K562 (cell line): ENCODE measurements around the gene CTSW. TPM values are rescaled to one million over a fixed set of nuclear protein-coding genes. Genes with fewer than 3 reads are reported as not detected.

Experiments
- ATAC-seq: fragments of 200-7000 bp; cut with Tn5 transposase; 3 replicates; pipeline ENCODE4 v1.9.1; 2020; ENCODE audit warnings: moderate library complexity
- BruUV-seq: library from RNA; stranded (reverse); fragments of 400-500 nt; replicated peaks from 2 replicates; lab custom pipeline; 2021; lab: Mats Ljungman, UMichigan
- CTCF ChIA-PET: fragments of 300-600 bp; formaldehyde crosslinking; extraction: SDS; loops from one replicate; lab custom pipeline; 2021; ENCODE audit warnings: low intra/inter-chr PET ratio; lab: Yijun Ruan, JAX
- POLR2A ChIA-PET: fragments of 300-600, 350-650 bp; sonication (Branson Sonifier 250); formaldehyde crosslinking; extraction: SDS; loops from one replicate; lab custom pipeline; 2021; ENCODE audit warnings: antibody characterized with exemption, inconsistent platforms; lab: Yijun Ruan, JAX
- DNase-seq, 4 experiments: peaks; one replicate each; pipeline versions ENCODE4 v3.0.0 to v3.0.0-alpha.2; 2011 to 2018; ENCODE audit warnings: low spot score in 3 of 4, mixed read lengths in 3 of 4; ENCODE audit errors: extremely low read depth in 1 of 4
- FAIRE-seq: peaks from 2 replicates; lab custom pipeline; 2011; peaks lifted over from hg19 to GRCh38; lab: Jason Lieb, UNC
- H2AFZ ChIP-seq: 2 replicates; pipeline ENCODE4 v1.6.0; 2011; ENCODE audit warnings: low read depth, low read length, control low read depth, inconsistent platforms
- H3K27ac ChIP-seq: fragments of 200-600 bp; 3 replicates; pipeline ENCODE4 v1.8.0; 2011; ENCODE audit warnings: low read depth, mild to moderate bottlenecking, control low read depth, inconsistent platforms, low read length, moderate library complexity, mixed read lengths; ENCODE audit errors: extremely low read depth
- H3K27me3 ChIP-seq, 2 experiments: fragments of 300-600 bp in 1 of 2; 2 replicates in 1 of 2; 3 replicates in 1 of 2; pipeline versions ENCODE4 v1.6.0 to v1.8.0; 2011; ENCODE audit warnings: inconsistent platforms in 2 of 2, low read length in 2 of 2, mild to moderate bottlenecking in 1 of 2, mixed read lengths in 1 of 2, moderate library complexity in 1 of 2; ENCODE audit not compliant: control insufficient read depth in 2 of 2, insufficient read depth in 2 of 2
- H3K36me3 ChIP-seq: fragments of 300-600 bp; 3 replicates; pipeline ENCODE4 v1.8.0; 2011; ENCODE audit warnings: mild to moderate bottlenecking, low read length, inconsistent platforms; ENCODE audit not compliant: control insufficient read depth, insufficient read depth
- H3K4me1 ChIP-seq, 2 experiments: fragments of 200-600 bp in 1 of 2; replicated peaks in 1 of 2; 2 replicates in 1 of 2; 3 replicates in 1 of 2; pipeline versions ENCODE4 v1.5.1 to v1.8.0; 2011; ENCODE audit warnings: inconsistent platforms in 2 of 2, low read length in 2 of 2, mild to moderate bottlenecking in 1 of 2, mixed read lengths in 1 of 2, moderate library complexity in 1 of 2; ENCODE audit not compliant: control insufficient read depth in 2 of 2, insufficient read depth in 2 of 2
- H3K4me2 ChIP-seq: 2 replicates; pipeline ENCODE4 v1.6.1; 2011; ENCODE audit warnings: low read length, control low read depth, inconsistent platforms, mixed read lengths; ENCODE audit not compliant: insufficient read depth
- H3K4me3 ChIP-seq: fragments of 200-600 bp; sonication (generic), shearing (Covaris generic); 2 replicates; pipeline ENCODE4 v1.5.1; 2016; ENCODE audit warnings: control low read depth, inconsistent platforms
- H3K79me2 ChIP-seq: fragments of 200-600 bp; 3 replicates; pipeline ENCODE4 v1.8.0; 2011; ENCODE audit warnings: low read length, inconsistent platforms; ENCODE audit not compliant: control insufficient read depth, insufficient read depth
- H3K9ac ChIP-seq, 2 experiments: 2 replicates each; pipeline versions ENCODE4 v1.6.0 to v1.6.1; 2011; ENCODE audit warnings: low read depth in 2 of 2, low read length in 2 of 2, control low read depth in 1 of 2, inconsistent platforms in 1 of 2, mild to moderate bottlenecking in 1 of 2, mixed read lengths in 1 of 2; ENCODE audit not compliant: insufficient read depth in 1 of 2
- H3K9me1 ChIP-seq: one replicate; pipeline ENCODE4 v1.6.0; 2011; ENCODE audit warnings: inconsistent platforms, mild to moderate bottlenecking, low read length, moderate library complexity; ENCODE audit not compliant: control insufficient read depth, insufficient read depth
- H3K9me3 ChIP-seq: replicated peaks from 2 replicates; pipeline ENCODE4 v1.5.1; 2011; ENCODE audit warnings: low read depth, low read length, inconsistent platforms; ENCODE audit not compliant: control insufficient read depth, insufficient read depth
- H4K20me1 ChIP-seq: replicated peaks from 2 replicates; pipeline ENCODE4 v1.6.1; 2011; ENCODE audit warnings: low read length, inconsistent platforms, mixed read lengths; ENCODE audit not compliant: control insufficient read depth, insufficient read depth
- MTA2 ChIP-seq: fragments of 450-650 bp; IDR thresholded peaks from 2 replicates; pipeline ENCODE4 v1.6.1; 2016; ENCODE audit warnings: low read depth
- PHF8 ChIP-seq: fragments of 200-600 bp; sonication (generic); IDR thresholded peaks from 2 replicates; pipeline ENCODE4 v1.6.1; 2012; ENCODE audit warnings: mixed run types, mild to moderate bottlenecking, inconsistent platforms, low read length, moderate library complexity, borderline replicate concordance
- ZBTB17 ChIP-seq: fragments of 450-650 bp; formaldehyde crosslinking; IDR thresholded peaks from 2 replicates; pipeline ENCODE4 v1.4.0; 2020; ENCODE audit warnings: mild to moderate bottlenecking
- ZNF780A ChIP-seq: fragments of 250-450 bp; sonication (Bioruptor Pico); IDR thresholded peaks from 2 replicates; pipeline ENCODE4 v1.5.0; 2021; ENCODE audit warnings: mild to moderate bottlenecking
- WGBS: fragments of 100-300 bp; shearing (Covaris generic); methylation state at CpG from one replicate; pipeline ENCODE4 v1.1.6; 2016; ENCODE audit warnings: low coverage, mixed read lengths; ENCODE audit not compliant: insufficient coverage; ENCODE audit errors: missing lambda C conversion rate; 5-methylcytosine and 5-hydroxymethylcytosine counted together
- in situ Hi-C: fragments of 300-500 bp; cut with MboI; formaldehyde crosslinking; loops from 4 replicates; pipeline ENCODE4 v1.15.0; 2018; ENCODE audit warnings: inconsistent platforms, mixed read lengths
- intact Hi-C: fragments of 100-400 bp; cut with micrococcal nuclease; formaldehyde crosslinking; loops from 2 replicates; pipeline ENCODE4 v1.14.2; 2022
- polyA plus RNA-seq, 8 experiments: library from polyadenylated mRNA; depleted of rRNA in 4 of 8; stranded (reverse) in 5 of 8; unstranded in 3 of 8; fragments of >200 nt; fragmentation: Nextera tagmentation in 2 of 8; fragmentation: Illumina TruSeq in 1 of 8; extraction: Ambion mirVana in 2 of 8; extraction: Trizol in 1 of 8; gene quantifications; 2 replicates each; pipeline versions ENCODE4 v1.2.1 to v1.2.3, GENCODE V29; 2011 to 2014; ENCODE audit warnings: inconsistent platforms in 1 of 8, missing spikeins in 1 of 8
- total RNA-seq, 7 experiments: library from RNA; depleted of rRNA in 6 of 7; stranded (reverse); fragments of >200 nt in 6 of 7; fragmentation: Illumina TruSeq in 2 of 7; extraction: Trizol in 2 of 7; gene quantifications; 2 replicates each; pipeline versions ENCODE4 v1.2.1 to v1.2.3, GENCODE V29; 2011 to 2021; ENCODE audit warnings: low replicate concordance in 1 of 7
- TF ChIP-seq, protein P1 (sequence below): fragments of 450-650 bp; IDR thresholded peaks from 2 replicates; pipeline ENCODE4 v1.6.1; 2018; ENCODE audit not compliant: partially characterized antibody
- TF ChIP-seq, protein P2 (sequence below): sonication (generic); formaldehyde crosslinking; IDR thresholded peaks from 2 replicates; pipeline ENCODE4 v1.8.0; 2022; ENCODE audit warnings: mild to moderate bottlenecking, missing genetic modification reagents

Gene CTSW
- total and polyA plus RNA-seq, 9 of the 15 experiments (the other 6 are each of a cell fraction or from before 2014, with no cell fraction given), result 0.04 TPM; not detected in 8

DNA sequence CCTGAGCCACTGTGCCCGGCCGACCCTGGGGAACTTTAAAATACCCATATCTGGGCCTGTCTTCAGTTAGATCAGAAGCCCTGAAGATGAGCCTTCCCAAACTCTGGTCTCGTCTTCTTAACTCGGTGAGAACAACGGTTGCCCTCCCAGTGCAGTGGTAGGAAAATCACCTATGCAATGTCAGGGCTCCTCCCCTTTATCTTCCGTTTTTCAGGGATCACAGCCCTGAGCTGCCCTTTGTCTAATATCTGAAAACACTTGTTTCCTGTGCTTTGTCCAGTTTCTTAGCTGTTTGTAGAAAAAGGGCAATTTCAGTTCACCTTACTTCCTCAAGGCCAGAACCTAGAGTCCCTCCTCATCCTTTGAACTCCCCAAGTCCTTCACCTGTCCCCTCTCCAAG lies 49.0 kb downstream of the CTSW start:
- in situ Hi-C loops (no loop called here), intact Hi-C loops (no loop called here)
- POLR2A ChIA-PET, result interaction anchor here (0.6 to 1.8 kb wide), 6 partner anchors 9 to 78 kb away, joined by 3 to 6 read pairs (median 3); partner anchors contain the start of gene CCDC85B
- H3K36me3 ChIP-seq, result no peaks in the 10 kb centered on the region
- peak; percentile 65 for ATAC-seq
- TF ChIP-seq, protein P1, sequence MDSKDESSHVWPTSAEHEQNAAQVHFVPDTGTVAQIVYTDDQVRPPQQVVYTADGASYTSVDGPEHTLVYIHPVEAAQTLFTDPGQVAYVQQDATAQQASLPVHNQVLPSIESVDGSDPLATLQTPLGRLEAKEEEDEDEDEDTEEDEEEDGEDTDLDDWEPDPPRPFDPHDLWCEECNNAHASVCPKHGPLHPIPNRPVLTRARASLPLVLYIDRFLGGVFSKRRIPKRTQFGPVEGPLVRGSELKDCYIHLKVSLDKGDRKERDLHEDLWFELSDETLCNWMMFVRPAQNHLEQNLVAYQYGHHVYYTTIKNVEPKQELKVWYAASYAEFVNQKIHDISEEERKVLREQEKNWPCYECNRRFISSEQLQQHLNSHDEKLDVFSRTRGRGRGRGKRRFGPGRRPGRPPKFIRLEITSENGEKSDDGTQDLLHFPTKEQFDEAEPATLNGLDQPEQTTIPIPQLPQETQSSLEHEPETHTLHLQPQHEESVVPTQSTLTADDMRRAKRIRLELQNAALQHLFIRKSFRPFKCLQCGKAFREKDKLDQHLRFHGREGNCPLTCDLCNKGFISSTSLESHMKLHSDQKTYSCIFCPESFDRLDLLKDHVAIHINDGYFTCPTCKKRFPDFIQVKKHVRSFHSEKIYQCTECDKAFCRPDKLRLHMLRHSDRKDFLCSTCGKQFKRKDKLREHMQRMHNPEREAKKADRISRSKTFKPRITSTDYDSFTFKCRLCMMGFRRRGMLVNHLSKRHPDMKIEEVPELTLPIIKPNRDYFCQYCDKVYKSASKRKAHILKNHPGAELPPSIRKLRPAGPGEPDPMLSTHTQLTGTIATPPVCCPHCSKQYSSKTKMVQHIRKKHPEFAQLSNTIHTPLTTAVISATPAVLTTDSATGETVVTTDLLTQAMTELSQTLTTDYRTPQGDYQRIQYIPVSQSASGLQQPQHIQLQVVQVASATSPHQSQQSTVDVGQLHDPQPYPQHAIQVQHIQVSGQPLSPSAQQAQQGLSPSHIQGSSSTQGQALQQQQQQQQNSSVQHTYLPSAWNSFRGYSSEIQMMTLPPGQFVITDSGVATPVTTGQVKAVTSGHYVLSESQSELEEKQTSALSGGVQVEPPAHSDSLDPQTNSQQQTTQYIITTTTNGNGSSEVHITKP, result peak; percentile 17
- no peak for TF ChIP-seq MTA2
- TF ChIP-seq, protein P2, sequence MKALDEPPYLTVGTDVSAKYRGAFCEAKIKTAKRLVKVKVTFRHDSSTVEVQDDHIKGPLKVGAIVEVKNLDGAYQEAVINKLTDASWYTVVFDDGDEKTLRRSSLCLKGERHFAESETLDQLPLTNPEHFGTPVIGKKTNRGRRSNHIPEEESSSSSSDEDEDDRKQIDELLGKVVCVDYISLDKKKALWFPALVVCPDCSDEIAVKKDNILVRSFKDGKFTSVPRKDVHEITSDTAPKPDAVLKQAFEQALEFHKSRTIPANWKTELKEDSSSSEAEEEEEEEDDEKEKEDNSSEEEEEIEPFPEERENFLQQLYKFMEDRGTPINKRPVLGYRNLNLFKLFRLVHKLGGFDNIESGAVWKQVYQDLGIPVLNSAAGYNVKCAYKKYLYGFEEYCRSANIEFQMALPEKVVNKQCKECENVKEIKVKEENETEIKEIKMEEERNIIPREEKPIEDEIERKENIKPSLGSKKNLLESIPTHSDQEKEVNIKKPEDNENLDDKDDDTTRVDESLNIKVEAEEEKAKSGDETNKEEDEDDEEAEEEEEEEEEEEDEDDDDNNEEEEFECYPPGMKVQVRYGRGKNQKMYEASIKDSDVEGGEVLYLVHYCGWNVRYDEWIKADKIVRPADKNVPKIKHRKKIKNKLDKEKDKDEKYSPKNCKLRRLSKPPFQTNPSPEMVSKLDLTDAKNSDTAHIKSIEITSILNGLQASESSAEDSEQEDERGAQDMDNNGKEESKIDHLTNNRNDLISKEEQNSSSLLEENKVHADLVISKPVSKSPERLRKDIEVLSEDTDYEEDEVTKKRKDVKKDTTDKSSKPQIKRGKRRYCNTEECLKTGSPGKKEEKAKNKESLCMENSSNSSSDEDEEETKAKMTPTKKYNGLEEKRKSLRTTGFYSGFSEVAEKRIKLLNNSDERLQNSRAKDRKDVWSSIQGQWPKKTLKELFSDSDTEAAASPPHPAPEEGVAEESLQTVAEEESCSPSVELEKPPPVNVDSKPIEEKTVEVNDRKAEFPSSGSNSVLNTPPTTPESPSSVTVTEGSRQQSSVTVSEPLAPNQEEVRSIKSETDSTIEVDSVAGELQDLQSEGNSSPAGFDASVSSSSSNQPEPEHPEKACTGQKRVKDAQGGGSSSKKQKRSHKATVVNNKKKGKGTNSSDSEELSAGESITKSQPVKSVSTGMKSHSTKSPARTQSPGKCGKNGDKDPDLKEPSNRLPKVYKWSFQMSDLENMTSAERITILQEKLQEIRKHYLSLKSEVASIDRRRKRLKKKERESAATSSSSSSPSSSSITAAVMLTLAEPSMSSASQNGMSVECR, result no peak
- TF ChIP-seq ZNF780A (CRISPR knock-in tag), result no peak
- 0 out of 2 replicates have a peak, but pooled peaks have one; percentile 37 for TF ChIP-seq ZBTB17
- TF ChIP-seq PHF8, result peak; percentile 10; the same call in 1 of the 2 replicates
- H2AFZ ChIP-seq, result peak overlapping the region; percentile 85
- H3K9me1 ChIP-seq, result no peaks in the 10 kb centered on the region
- no TSS peak for BruUV-seq
- H3K27me3 ChIP-seq, result no peaks in the 10 kb centered on the region
- CTCF ChIA-PET, result no interaction called here
- FAIRE-seq, result no peak
- H3K4me2 ChIP-seq, result peak overlapping the region; percentile 66
- no peaks in the 10 kb centered on the region for H3K79me2 ChIP-seq
- H3K9me3 ChIP-seq, result no peaks in the 10 kb centered on the region
- peaks cover 25 to 49% of the 10 kb centered on the region in 2 experiments; a peak in 4 of 5 replicates for H3K4me1 ChIP-seq
- WGBS, result 5% methylated on average over 6 of the region's 6 CpGs
- no peaks in the 10 kb centered on the region for H4K20me1 ChIP-seq
- H3K4me3 ChIP-seq, result no peak overlapping the region; the same call in 1 of the 2 replicates
- DNase-seq, result peak; percentile 17 to 52 (median 38)
- H3K9ac ChIP-seq, result peak overlapping the region; percentile 32 to 44; a peak in 3 of 4 replicates
- H3K27ac ChIP-seq, result peak overlapping the region; percentile 47
